HepG2 (cell line): ENCODE results near the gene BLOC1S4. TPM values are rescaled to one million over a fixed set of nuclear protein-coding genes. Genes with fewer than 3 reads are reported as not detected.

Experiments
- GMEB2 ChIP-seq: IDR thresholded peaks from 2 replicates; pipeline ENCODE4 v1.6.1; 2016; ENCODE audit warnings: missing biosample characterization, missing genetic modification reagents, low read depth
- GTF3A ChIP-seq: sonication (generic); formaldehyde crosslinking; conservative IDR thresholded peaks from 2 replicates; pipeline ENCODE4 v1.4.0; 2020; ENCODE audit warnings: mild to moderate bottlenecking, missing genetic modification reagents
- IRX3 ChIP-seq: sonication (generic); formaldehyde crosslinking; IDR thresholded peaks from 2 replicates; pipeline ENCODE4 v1.8.1; 2023; ENCODE audit warnings: mild to moderate bottlenecking, low read depth, missing genetic modification reagents, borderline replicate concordance
- PRDM4 ChIP-seq: sonication (generic); formaldehyde crosslinking; IDR thresholded peaks from 2 replicates; pipeline ENCODE4 v1.9.0; 2021; ENCODE audit warnings: missing genetic modification reagents, borderline replicate concordance
- RBFOX2 ChIP-seq: fragments of 200-400 bp; formaldehyde crosslinking; IDR thresholded peaks from 2 replicates; pipeline ENCODE4 v1.6.1; 2017; ENCODE audit warnings: low read depth, mild to moderate bottlenecking, low read length
- REPIN1 ChIP-seq: sonication (generic); formaldehyde crosslinking; IDR thresholded peaks from 2 replicates; pipeline ENCODE4 v1.8.0; 2022; ENCODE audit warnings: missing genetic modification reagents, low read depth, mild to moderate bottlenecking, borderline replicate concordance
- SALL2 ChIP-seq: sonication (generic); formaldehyde crosslinking; IDR thresholded peaks from 2 replicates; pipeline ENCODE4 v1.8.1; 2023; ENCODE audit warnings: mild to moderate bottlenecking, missing genetic modification reagents, inconsistent platforms
- STAG1 ChIP-seq: sonication (generic); formaldehyde crosslinking; IDR thresholded peaks from 2 replicates; pipeline ENCODE4 v1.4.0; 2020; ENCODE audit warnings: missing genetic modification reagents
- TFAP4 ChIP-seq: sonication (generic); IDR thresholded peaks from 2 replicates; pipeline ENCODE4 v1.6.1; 2016; ENCODE audit warnings: low read depth, borderline replicate concordance
- THAP9 ChIP-seq: sonication (generic); formaldehyde crosslinking; IDR thresholded peaks from 2 replicates; pipeline ENCODE4; 2020; ENCODE audit warnings: missing genetic modification reagents, mild to moderate bottlenecking, borderline replicate concordance
- TOPORS ChIP-seq: sonication (generic); formaldehyde crosslinking; IDR thresholded peaks from 2 replicates; pipeline ENCODE4 v1.8.0; 2023; ENCODE audit warnings: mild to moderate bottlenecking, missing genetic modification reagents
- ZNF264 ChIP-seq: sonication (generic); formaldehyde crosslinking; IDR thresholded peaks from 2 replicates; pipeline ENCODE4 v1.4.0; 2020; ENCODE audit warnings: missing genetic modification reagents
- ZNF276 ChIP-seq: sonication (generic); formaldehyde crosslinking; IDR thresholded peaks from 2 replicates; pipeline ENCODE4 v1.4.0; 2020; ENCODE audit warnings: mild to moderate bottlenecking, low read depth, missing genetic modification reagents
- ZNF3 ChIP-seq: IDR thresholded peaks from 2 replicates; pipeline ENCODE4 v1.7.0; 2017; ENCODE audit warnings: inconsistent platforms
- ZNF317 ChIP-seq: sonication (generic); formaldehyde crosslinking; IDR thresholded peaks from 2 replicates; pipeline ENCODE4 v1.5.0; 2020; ENCODE audit warnings: mild to moderate bottlenecking, missing genetic modification reagents
- ZNF720 ChIP-seq: sonication (generic); formaldehyde crosslinking; IDR thresholded peaks from 2 replicates; pipeline ENCODE4 v1.4.0; 2020; ENCODE audit warnings: missing genetic modification reagents
- polyA plus RNA-seq, 8 experiments: library from polyadenylated mRNA; depleted of rRNA in 3 of 8; stranded (reverse) in 7 of 8; unstranded in 1 of 8; fragments of >200 nt; fragmentation: Illumina TruSeq in 4 of 8; extraction: Trizol in 4 of 8; gene quantifications; 2 replicates each; pipeline versions ENCODE4 v1.2.1 to v1.2.3, GENCODE V29; 2011 to 2016; ENCODE audit warnings: low read depth in 4 of 8, missing spikeins in 1 of 8, mixed read lengths in 1 of 8; ENCODE audit not compliant: insufficient read depth in 1 of 8
- total RNA-seq, 5 experiments: library from RNA; depleted of rRNA; stranded (reverse); fragments of >200 nt; fragmentation: Illumina TruSeq; extraction: Trizol; gene quantifications; 2 replicates each; pipeline ENCODE4 v1.2.3, GENCODE V29; 2016; ENCODE audit warnings: low read depth in 1 of 5
- TF ChIP-seq, protein P1 (sequence below): IDR thresholded peaks from 2 replicates; pipeline ENCODE4 v1.6.1; 2018; ENCODE audit warnings: missing genetic modification reagents, mild to moderate bottlenecking, missing compliant biosample characterization

The BLOC1S4 gene
- total and polyA plus RNA-seq, 2 of the 13 experiments (the other 11 are each of a cell fraction or from before 2014, with no cell fraction given) = 15.5 to 20.9 TPM

GRCh38 chr4:6753103-6753560 is 37.2 kb downstream of the BLOC1S4 start (continued):
- TF ChIP-seq GMEB2 (CRISPR knock-in tag) (no peak), SALL2 (CRISPR knock-in tag) (peak; percentile 58), IRX3 (CRISPR knock-in tag) (no peak), ZNF264 (CRISPR knock-in tag) (peak; percentile 69), TFAP4 (peak; percentile 58; the same call in 1 of the 2 replicates), ZNF317 (CRISPR knock-in tag) (peak; percentile 42; the same call in 1 of the 2 replicates), ZNF3 (CRISPR knock-in tag) (no peak), ZNF276 (CRISPR knock-in tag) (no peak), ZNF720 (CRISPR knock-in tag) (no peak), STAG1 (CRISPR knock-in tag) (peak; percentile 29), PRDM4 (CRISPR knock-in tag) (no peak), GTF3A (no peak), RBFOX2 (peak; percentile 84), REPIN1 (CRISPR knock-in tag) (peak; percentile 35; the same call in 1 of the 2 replicates), THAP9 (CRISPR knock-in tag) (peak; percentile 43; the same call in 1 of the 2 replicates), TOPORS (no peak)
- TF ChIP-seq, protein P1, sequence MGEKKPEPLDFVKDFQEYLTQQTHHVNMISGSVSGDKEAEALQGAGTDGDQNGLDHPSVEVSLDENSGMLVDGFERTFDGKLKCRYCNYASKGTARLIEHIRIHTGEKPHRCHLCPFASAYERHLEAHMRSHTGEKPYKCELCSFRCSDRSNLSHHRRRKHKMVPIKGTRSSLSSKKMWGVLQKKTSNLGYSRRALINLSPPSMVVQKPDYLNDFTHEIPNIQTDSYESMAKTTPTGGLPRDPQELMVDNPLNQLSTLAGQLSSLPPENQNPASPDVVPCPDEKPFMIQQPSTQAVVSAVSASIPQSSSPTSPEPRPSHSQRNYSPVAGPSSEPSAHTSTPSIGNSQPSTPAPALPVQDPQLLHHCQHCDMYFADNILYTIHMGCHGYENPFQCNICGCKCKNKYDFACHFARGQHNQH = peak; percentile 89
